SK-N-DZ (cell line): ENCODE results near the gene FBP1.
"Not testable (repeated sequence)": the region's sequence is repeated elsewhere in the genome, so short reads cannot be mapped to it uniquely, and the experiment has no call there.

Source experiments
- DNase-seq: peaks from one replicate; pipeline ENCODE4 v3.0.0-alpha.2; 2015; ENCODE audit warnings: low spot score

FBP1 gene

DNA sequence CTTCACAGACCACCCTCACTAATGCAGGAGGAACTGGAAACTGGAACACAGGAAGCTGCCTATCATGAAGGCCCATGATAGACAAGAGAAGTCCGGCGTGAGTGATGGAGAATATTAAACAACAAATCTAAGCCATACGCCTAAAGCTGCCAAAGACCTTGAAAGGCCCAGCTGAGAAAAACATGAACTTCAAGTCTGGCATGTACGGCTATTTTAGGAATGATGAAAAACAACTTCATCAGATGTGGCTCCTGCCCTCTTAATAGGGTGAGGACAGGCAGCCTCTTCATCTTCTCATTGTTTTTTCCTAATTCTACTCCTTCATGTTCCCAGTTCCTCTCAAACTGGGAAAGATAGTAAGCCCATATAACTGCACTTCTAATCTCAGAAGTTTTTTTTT lies 20.3 kb downstream of the FBP1 start:
- no peak for DNase-seq

DNA sequence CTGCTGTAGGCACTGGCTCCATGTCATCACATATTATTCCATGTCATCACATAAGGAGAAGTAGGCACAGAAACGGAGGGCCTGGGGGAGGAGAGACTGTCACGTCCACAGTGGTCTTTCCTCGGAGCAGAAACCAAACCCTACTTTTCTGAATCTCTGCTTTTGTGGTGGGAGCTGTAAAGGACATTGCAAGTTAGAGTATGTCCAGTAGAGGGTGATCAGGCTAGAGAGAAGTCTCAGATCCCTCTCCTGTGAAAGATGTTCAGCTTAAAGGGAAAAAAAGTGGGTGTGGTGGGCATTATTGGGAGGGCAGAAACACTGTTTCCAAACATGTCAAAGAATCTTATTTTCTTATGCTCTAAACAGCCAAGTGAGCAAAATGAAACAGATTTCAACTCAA lies 26.3 kb downstream of the FBP1 start:
- DNase-seq = no peak

DNA sequence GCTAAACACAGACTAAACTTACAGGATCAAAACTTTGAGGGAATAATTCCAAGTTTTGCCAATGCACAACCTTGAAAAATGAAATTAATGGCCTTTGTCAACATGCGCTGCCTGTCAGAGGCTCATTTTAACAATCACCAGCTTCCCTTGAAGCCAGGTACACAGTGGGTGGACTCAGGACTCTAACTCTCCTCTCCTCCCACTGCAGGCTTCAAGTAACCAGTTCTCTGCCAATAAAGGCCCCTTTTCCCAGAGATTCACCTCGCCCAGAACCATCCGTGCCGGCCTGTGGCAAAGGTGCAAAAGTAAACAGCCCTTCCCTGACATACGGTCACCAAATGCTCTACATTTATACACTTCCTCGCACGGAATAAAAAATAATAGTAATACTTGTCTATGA lies 27.2 kb downstream of the FBP1 start:
- no peak for DNase-seq

DNA sequence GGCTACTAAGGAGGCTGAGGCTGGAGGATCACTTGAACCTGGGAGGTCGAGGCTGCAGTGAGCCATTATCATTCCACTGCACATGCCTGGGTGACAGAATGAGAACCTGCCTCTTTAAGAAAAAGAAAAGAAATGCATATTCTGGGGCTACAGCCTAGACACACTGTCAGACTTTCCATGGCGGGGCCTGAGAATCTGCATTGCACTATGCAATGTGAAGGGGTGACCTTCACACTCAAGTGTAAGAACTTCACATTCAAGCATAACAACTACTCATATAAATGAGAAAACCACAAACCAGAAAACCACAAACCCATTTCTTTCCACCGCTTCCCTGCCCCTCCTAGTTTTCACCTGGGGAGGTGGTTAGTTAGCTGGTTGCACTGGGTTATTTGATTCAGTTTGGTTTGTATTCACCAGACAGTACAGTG lies 27.7 kb downstream of the FBP1 start:
- no peak for DNase-seq

DNA sequence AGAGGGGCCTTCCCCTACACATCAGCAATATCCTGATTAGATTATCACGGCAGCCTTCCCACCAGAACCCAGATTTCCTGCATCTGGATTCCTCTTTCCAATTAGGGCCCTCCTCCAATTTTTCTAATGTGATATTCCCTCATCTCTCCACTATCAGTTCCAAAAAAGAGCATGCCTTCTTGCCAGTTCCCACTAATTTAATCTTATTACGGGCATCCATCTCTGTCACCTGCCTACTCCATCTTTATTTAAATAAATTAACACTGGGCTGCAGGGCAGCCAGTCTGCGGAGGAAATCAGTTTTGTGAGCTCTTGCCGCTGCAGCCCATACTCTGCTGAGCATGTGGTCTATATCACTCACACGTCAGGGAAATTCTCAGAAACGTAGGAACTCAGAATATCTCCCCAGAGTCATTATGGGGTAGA lies 29.1 kb downstream of the FBP1 start:
- DNase-seq = peak; percentile 99

DNA sequence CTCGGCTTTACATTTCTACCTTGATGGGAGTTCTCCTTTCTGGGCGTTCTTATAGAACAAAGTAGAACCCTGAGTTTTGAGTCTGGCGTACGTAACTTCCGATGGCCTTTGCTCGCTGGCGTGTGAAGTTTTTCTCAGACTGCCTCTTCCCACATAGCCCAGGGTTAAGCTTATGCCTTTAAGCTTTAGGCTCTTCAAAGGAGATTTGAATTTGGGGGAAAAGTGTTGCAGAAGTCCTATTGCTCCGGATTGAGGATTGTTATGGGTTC lies 32.0 kb downstream of the FBP1 start:
- DNase-seq = no peak

DNA sequence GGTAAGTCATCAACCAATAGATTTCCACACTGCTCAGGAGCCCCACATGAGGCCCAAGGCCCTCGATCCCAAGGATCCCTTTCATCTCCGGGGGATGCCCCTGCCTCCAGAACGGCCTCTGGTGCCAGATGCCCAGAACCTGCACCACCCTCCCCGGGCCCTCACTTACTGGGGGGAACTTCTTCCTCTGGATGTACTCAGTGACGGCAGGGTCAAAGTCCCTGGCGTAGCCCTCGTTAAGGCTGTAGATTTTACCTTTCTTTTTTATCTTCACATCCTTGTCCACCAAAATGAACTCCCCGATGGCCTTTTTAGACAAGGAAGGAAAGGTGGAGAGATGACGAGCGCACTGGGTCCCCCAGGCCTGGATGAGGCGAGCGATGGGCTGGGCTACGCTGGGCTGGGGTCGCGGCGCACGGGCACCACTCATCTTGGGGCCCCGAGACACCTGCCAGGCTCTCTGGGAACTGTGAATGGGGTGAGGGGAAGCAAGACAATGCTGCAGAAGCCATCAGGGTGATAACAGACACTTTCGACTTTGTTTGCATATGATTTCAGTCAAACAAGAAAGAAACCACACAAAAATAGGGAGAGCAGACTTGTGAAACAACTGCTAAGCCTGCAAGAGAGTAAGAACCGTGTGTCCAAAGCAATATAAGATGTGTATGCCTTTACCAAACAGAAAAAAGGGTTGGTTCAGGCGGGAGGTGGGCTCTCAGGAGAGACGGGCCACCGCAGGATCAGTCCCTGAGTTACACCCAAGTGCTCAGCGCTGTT lies 32.5 kb downstream of the FBP1 start:
- DNase-seq = no peak

DNA sequence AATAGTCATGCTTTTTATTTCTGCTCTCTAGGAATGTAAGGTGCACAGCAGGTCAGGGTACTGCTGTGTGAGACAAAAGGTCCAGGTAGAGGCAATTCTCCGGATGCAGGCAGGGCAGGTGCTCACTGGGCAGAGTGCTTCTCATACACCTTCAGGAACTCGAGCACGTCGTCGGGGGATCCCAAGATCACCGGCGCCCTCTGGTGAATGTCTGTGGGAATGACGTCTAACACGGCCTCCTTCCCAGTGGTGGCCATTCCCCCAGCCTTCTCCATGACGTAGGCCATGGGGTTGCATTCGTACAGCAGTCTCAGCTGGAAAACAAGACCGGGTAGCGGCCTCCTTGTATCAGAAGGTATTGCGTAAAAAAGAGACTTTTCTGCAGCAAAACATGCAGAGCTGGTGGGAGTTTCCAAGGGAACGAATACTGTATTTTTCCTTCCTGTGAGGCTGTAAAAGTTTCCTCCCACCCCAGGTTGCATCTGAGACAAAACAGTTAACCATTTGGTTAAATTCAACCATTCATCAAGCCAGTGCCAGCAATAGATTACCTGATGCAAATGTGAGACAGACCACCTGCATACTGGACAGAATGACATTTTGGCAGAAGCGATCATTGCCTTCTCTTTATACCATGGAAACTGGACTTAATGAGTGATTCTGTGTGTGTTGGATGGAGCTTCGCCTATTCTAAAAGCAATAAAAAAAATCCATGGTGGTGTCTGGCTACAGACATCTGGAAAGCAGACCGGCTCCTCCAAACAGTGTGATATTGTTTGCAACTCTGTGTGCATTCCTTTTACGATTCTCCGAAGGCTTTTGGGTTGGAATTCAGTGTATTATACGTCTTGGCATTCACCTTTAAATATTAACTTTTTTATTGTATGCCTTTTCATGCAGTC lies 35.8 kb downstream of the FBP1 start:
- DNase-seq = peak; percentile 58

DNA sequence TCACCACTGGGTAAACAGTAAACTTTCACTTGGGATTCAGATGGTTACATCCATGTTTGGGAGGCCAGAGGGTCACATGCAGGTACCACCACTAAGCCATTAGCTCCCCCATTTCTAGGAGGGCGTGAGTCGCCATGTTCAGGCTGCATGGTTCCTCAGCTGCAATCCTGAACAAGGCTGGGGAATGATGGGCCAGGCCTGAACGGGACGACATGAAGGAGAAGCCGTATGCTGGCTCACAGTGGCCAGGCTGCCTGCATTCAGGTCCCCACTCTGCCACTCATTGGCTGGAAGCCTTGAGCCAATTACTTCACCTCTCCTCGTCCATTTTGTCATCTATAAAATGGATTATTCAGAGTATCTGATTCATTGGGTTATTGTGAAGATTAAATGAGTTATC lies 36.7 kb downstream of the FBP1 start:
- DNase-seq = no peak

DNA sequence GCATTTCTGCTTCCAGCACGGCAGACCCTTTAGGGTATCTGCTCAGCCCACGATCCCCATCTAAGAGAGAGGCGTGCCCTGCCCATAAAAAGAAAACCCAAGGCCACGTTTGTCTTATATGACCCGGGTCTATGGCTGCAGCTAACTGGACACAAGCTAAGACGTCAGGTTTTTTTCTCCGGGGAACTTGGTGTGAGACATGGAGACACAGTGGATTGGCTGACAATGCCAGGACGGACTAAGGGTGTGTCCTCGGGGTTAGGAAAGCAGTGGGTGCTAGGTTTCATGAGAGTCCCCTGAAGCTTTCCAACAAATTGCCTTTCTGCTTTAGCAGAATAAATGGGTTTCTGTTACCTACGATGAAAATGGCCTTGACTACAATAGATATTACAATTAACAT lies 38.6 kb downstream of the FBP1 start:
- no peak for DNase-seq

DNA sequence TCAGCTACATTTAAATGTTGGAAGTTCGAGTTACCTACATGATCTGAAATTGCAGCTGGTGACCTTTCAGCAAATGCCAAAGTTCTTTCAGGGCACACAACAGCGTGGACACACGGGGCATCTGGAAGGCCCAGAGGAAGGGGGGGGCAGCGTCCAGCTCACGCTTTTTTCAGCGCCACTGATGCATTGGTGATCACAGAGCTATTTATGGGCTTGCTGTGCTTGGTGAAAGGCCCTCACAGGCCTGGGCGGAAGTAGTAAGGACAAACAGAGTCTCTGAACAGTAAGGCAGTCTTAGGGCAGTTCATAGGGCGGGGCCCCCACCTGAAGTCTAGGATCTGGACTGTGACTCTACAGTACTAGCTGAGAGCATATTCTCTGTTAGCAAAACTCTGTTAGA lies 39.1 kb downstream of the FBP1 start:
- no peak for DNase-seq

DNA sequence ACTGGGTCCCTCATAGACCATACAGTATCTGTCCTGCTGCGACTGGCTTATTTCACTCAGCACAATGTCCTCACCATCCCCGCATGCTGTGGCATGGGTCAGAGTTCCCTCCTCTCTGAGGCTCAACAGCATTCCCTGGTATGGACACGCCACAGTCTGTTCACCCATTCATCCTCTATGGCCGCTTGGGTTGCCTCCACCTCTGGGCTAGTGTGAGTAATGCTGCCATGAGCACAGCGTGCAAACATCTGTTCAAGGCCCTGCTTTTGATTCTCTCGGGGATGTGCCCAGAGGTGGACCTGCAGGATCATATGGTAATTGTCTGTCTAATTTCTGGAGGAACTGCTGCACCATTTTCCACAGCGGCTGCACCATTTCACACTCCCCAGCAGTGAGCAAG lies 40.2 kb downstream of the FBP1 start:
- no peak for DNase-seq

DNA sequence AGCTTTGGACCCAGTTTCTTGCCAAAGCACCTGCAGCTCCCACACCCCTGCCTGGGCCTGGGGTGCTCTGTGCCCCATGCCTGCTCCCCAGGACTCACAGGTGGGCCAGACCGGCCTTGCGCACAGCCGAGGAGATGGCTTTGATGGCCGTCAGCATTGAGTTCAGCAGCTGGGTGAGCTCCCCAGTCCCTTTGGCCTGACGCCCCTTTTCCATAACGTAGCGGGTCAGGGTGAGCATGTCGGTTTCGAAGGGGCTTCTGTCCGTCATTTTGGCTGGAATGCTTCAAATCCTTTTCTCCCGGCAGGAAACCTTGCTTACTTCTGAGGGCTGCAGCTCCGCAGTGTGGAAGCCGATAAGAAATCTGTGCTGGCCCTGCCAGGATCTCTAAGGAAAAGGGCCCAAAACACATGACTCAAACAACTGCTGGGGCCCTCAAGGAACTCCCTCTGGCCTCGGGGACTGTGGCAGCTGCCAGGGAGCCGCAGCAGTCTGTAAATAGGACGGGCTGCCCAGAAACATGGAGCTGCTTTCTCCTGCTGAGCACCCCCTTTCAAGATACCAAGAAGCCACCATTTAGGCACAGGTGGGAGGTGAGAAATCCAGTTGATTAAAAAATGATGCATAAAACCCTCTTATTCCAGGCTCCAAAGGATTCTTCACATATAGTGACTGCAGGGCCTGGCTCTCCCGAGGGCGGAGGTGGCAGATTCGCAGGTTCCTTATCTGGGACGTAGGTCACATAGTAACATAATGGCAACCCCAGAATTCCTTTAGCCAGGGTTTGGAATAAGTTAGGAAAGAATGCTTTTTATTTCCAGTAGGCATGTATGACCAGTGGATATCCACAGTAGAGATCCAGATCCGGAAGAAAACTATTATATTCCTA lies 45.6 kb downstream of the FBP1 start, which contains the start of gene FBP2:
Gene FBP2 (minus strand): TSS at position 366 of the 887 bp plus-strand sequence. CDS start 98 bp downstream, at position 268.
- no peak for DNase-seq

DNA sequence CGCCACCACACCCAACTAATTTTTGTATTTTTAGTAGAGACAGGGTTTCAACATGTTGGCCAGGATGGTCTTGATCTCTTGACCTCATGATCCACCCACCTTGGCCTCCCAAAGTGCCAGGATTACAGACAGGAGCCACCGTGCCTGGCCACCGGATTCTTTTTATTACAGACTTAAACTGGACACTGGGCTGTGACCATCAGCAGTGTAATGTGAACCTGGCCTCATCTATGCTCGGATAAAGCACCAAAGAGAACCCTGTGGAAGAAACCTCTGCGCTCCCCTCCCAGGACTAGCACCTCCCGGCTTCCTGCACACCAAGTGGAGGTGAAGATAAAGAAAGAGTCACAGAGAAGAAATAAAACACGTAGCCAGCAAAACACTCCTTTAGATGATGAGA lies 46.6 kb downstream of the FBP1 start:
- not testable (repeated sequence) for DNase-seq

DNA sequence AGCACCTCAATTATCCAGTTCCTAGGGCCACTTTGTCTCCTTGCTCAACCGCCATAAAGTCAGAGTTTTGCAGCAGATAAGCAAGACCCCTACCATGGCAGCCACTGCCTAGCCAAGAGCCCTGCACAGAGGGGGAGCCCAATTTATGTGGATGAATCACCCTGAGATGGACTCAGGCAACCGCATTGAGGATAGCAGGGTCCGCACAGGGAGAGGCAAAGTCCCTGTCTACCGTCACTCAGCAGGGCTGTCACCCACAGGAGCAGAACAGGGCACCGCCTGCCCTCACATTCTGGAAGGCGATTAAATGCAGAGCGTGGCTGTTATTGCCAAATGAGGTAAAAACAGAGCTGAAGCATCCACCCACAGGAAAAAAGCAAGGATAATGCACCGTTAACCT lies 47.4 kb downstream of the FBP1 start:
- DNase-seq = no peak

DNA sequence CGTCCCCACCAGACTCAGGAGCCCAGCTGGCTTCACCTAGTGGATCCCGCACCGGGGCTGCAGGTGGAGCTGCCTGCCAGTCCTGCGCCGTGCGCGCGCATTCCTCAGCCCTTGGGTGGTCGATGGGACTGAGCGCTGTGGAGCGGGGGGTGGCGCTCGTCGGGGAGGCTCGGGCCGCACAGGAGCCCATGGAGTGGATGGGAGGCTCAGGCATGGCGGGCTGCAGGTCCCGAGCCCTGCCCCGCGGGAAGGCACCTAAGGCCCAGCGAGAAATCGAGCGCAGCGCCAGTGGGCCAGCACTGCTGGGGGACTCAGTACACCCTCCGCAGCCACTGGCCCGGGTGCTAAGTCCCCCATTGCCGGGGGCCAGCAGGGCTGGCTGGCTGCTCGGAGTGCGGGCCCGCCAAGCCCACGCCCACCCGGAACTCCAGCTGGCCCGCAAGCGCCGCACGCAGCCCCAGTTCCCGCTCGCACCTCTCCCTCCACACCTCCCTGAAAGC lies 48.2 kb downstream of the FBP1 start:
- DNase-seq = not testable (repeated sequence)

DNA sequence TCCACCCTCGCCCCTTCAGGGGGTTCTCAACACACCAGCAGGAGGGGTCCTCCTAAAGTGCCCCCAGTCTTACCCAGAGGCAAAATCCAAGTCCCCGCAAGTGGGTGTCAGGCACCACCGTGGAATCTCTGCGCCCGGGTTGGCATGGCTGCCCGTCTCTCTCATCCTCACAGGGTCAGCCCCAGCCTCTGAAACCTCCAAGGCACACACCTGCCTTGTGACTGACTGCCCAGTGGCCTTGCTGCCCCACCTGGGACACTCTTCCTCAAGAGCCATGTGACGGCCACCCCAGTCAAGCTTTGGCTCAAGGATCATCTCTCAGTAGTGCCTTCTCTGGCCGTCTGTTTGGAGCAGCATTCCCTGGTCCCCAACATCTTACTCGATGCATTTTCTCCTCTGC lies 50.6 kb downstream of the FBP1 start:
- DNase-seq = no peak

DNA sequence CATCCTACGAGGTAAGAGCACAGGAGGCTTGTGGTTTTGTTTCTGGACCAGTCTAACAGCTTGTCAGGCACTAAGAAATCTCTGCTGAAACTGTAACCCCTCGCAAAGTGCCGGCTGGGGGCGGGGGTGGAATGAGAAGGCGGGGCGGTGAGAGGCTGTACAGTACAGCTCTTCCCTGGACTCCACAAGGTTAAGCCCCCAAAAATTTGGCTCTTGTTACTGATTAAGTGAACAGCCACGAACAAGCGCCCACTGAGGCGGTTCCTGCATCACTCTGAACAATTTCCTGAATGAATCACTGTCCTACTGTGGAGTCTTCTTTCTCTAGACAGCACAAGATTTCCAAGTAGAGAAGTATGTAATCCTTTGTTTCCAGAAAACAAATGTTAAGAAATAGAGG lies 52.5 kb downstream of the FBP1 start:
- no peak for DNase-seq

DNA sequence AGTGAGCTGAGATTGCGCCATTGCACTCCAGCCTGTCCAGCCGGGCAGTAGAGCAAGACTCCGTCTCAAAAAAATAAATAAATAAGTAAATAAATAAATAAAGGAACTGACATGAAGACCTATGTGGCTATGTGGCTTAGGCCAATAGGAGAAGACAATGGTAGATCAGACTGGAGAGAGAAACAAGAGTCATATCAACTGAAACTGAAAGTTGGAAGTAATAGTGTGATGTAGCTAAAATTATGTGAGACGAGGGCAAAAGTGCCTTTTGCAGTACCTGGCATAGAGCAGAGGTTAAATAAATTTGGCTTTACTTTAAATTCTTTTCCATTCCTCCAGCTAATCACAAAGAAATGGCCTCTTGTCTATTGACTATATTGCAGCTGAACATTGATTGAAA lies 53.0 kb downstream of the FBP1 start:
- DNase-seq = no peak

DNA sequence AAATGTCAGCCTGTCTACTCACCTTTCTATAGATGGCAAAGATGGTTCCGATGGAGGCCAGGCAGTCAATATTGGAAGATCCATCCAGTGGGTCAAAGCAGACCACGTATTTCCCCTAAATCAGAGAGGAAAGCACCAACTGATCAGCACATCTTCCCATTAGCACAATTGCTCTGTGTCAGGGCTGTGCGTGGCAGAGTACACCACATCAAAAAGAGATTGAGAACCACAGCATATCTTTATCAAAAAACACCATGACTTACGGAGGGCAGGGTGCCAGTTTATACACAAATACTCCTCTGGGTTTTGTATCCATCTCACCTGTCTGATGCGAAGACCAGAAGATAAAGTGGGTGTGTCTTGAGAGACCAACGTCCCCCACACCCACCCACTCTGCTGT lies 54.8 kb downstream of the FBP1 start:
- DNase-seq = no peak

DNA sequence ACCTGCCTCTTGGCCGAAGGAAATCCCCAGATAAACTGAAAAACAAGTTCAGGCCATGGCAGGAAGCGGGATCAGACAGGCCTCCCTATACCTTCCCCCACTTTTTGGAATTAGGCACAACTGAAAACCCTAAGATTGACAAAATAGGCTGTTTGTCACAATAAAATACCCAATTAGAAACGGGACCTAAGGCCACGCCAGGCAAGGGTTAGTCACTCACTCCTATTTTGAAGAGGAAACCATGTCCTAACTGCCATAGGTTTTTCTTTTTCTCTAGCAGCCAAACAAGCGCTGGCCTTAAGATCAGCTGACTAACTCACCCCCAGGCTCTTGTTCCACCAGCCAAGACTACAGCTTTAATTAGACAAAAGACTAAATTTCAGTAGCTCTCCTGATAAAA lies 57.6 kb downstream of the FBP1 start:
- DNase-seq = no peak

DNA sequence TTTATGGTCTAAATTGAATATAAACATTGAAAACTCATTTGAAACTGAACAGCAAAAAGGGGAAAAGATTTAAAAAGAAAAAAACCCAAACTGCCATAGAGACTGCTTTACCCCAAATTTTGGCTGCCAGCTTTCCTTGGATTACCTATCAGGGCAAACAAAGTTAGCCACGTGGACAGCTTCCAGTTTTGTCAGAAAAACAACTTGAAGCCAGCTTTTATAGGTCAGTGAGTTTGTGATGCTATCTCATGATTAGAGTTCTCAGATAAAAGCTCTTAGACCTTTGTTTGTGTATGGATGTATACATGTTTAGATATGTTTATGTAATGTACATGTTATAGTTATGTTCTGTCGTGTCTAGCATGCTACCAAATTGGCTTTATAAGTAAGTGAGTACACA lies 61.7 kb downstream of the FBP1 start:
- DNase-seq = no peak
